HG02884 (cell line): ENCODE data around the gene OSBP2.
"Not testable (repeated sequence)": the region's sequence is repeated elsewhere in the genome, so short reads cannot be mapped to it uniquely, and the experiment has no call there.

Source experiments
- ATAC-seq: cut with Tn5 transposase; IDR thresholded peaks from one replicate; pipeline ENCODE4 v1.9.1; 2021; ENCODE audit warnings: mild to moderate bottlenecking, moderate library complexity; ENCODE audit not compliant: unreplicated experiment

Gene OSBP2

GRCh38 chr22:30717331-30717921, 22.8 kb downstream of the OSBP2 start:
- no peak for ATAC-seq

- no peak for ATAC-seq
Observed at GRCh38 chr22:30717952-30718351, 23.3 kb downstream of the OSBP2 start.

DNA sequence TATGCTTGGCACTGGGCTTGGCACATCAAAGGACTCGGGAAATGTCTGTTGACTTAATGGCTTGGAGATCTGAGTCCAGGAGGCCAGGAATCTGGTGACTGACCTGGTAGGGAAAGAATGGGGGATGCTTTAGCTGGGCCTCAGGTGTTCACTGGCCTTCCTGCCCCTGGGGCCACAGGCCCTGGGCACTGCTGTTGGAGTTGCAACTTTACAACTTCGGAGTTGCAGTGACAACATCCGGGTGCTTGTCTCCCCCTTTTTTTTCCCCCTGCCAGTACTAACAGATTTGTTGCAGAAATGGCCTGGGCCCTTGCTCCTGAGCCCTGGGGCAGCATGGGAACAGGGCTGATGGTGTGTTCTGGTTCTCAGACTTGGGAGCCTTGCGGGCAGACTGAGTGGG, 23.8 kb downstream of the OSBP2 start:
- ATAC-seq: no peak

GRCh38 chr22:30718938-30719337, 24.3 kb downstream of the OSBP2 start:
- no peak for ATAC-seq

DNA sequence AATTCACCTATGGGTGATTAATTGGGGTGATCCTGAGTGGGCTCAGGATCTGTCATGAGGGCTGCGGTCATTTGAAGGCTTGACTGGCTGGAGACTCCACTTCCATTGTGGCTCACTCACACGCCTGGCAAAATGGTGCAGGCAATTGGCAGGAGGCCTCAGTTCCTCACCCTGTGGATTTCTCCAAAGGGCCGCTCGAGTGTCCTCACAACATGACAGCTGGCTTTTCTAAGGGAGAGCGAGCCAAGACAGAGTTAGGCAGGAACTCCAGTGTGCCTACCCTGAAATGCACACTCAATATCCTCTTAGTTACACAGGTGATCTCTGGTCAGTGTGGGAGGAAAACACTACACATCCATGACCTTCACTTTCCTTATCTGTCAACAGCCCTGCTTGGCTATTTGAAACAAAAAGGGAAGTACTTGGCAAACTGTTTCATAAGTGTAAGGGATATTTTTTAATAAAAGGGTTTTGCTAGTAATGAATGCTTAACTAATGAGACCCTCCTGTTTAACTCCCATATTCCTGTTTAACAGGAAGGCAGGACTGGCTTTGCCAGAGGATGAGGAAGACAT, 25.7 kb downstream of the OSBP2 start:
- ATAC-seq: no peak

DNA sequence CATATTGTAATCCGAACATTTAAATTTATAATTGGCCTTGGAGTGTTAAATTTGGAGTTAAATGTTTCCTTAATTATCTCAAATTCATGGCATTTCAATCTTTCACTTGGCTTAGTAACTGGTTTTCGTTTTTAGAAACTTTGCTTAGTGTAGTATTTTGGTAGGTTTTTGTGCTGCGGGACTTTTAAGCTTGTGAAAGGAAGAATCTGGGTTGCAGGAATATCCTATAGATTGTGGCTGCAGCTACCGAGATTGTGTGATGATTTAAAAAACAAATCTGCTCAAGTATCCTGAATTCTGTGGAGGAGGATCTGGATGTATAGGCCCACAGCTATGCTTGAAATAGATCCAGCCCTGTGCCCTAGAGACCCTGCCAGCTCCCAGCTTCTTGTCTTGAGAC, 27.1 kb downstream of the OSBP2 start:
- ATAC-seq: no peak

GRCh38 chr22:30728826-30729225, 34.2 kb downstream of the OSBP2 start:
- ATAC-seq: no peak

GRCh38 chr22:30731658-30732057, 37.0 kb downstream of the OSBP2 start:
- ATAC-seq: no peak

- no peak for ATAC-seq
Observed at GRCh38 chr22:30732426-30732825, 37.8 kb downstream of the OSBP2 start.

GRCh38 chr22:30733181-30733631, 38.5 kb downstream of the OSBP2 start:
- ATAC-seq: no peak

- ATAC-seq: not testable (repeated sequence)
Observed at GRCh38 chr22:30740007-30740406, 45.3 kb downstream of the OSBP2 start.

DNA sequence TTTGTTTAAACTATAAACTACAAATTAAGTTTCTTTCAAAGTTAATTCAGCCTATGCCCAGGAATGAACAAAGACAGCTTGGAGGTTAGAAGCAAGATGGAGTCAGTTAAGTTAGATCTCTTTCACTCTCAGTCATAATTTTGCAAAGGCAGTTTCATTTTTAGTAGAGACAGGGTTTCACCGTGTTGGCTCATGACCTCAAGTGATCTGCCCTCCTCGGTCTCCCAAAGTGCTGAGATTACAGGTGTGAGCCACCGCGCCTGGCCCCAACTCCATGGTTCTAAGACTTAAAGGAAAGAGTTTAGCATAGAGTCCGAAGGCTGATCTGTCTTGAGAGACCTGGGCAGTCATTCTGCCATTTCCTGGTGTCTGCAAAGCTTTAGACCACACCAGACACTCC, 45.8 kb downstream of the OSBP2 start:
- not testable (repeated sequence) for ATAC-seq

GRCh38 chr22:30742291-30743256, 47.9 kb downstream of the OSBP2 start:
- no peak for ATAC-seq

GRCh38 chr22:30743257-30744020, 48.8 kb downstream of the OSBP2 start:
- no peak for ATAC-seq

DNA sequence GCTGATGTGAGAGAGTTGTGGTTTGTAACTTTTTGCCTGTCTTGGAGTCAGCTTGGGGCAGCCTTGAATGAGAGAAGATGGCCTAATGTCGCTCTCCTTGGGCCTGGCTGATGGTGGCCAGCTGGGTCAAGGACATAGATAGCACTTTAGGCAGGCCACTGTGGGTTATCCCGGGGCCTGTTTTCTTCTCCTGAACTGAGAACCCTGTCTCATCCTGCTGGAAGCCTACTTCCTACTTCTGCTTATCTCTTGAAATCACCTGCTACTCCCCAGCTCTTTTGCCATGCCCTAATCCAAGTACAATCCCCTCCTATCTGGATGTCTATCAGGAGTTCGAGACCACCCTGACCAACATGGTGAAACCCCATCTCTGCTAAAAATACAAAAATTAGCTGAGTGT, 49.5 kb downstream of the OSBP2 start:
- ATAC-seq: no peak

GRCh38 chr22:30747493-30747892, 52.8 kb downstream of the OSBP2 start:
- no peak for ATAC-seq

GRCh38 chr22:30749272-30749671, 54.6 kb downstream of the OSBP2 start:
- ATAC-seq: no peak

DNA sequence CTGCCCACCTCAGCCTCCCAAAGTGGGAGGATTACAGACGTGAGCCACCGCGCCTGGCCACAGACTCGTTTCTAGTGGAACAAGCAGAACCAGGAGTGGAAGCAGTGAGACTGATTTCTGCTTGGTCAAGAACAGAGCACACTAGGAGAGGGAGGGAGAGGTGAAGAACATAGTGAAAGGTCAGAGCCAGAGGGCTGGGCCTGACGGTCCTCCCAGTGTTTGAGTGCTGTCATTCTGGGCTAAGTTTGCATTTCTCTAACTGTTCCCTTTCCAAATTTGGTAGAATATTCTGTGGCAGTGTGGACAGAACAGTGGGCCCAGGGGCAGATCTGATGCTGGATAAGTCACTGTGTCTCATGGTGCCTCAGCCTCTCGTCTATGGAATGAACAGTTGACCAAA, 55.2 kb downstream of the OSBP2 start:
- no peak for ATAC-seq

GRCh38 chr22:30751529-30751928, 56.9 kb downstream of the OSBP2 start:
- no peak for ATAC-seq

DNA sequence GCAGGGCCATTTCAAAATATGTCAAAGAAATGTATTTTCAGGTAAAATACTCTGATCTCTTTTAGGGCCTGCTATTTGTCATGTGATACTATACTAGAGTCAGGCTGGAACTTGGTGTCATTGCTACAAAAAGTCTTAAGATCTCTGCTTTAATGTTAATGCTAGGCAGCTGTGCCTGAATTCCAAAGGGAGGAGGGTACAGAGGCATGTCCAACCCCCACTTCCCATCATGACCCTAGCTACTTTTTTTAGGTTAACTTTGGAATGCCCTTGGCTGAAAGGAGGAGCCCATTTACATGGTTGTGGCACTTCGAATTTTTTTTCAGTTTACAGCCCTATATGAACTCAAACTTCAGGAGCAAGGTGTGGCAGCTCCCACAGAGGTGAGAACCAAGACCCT, 58.1 kb downstream of the OSBP2 start:
- ATAC-seq: no peak

GRCh38 chr22:30753701-30754100, 59.0 kb downstream of the OSBP2 start:
- ATAC-seq: no peak
